ENCODE measurements around the gene FAF1.

The FAF1 gene

GRCh38 chr1:50473513-50473912 lies 486.6 kb downstream of the FAF1 start:
- DNase-seq = no peak

GRCh38 chr1:50471967-50472366 lies 488.1 kb downstream of the FAF1 start:
- no peak for DNase-seq

GRCh38 chr1:50462964-50463363 lies 497.1 kb downstream of the FAF1 start:
- no peak for DNase-seq

GRCh38 chr1:50458507-50458906 lies 501.6 kb downstream of the FAF1 start:
- DNase-seq = no peak

GRCh38 chr1:50454911-50455310 lies 505.2 kb downstream of the FAF1 start:
- no peak for DNase-seq

- no peak for DNase-seq
Measured at GRCh38 chr1:50453266-50453665, 506.8 kb downstream of the FAF1 start.

- no peak for DNase-seq
Measured at GRCh38 chr1:50452700-50453099, 507.4 kb downstream of the FAF1 start.

- no peak for DNase-seq
Measured at GRCh38 chr1:50450861-50451653, 509.0 kb downstream of the FAF1 start.

GRCh38 chr1:50447961-50448360 lies 512.1 kb downstream of the FAF1 start:
- no peak for DNase-seq

GRCh38 chr1:50441183-50441582 lies 518.9 kb downstream of the FAF1 start:
- no peak for DNase-seq

GRCh38 chr1:50438945-50439344 lies 521.1 kb downstream of the FAF1 start:
- DNase-seq = no peak

GRCh38 chr1:50436489-50436888 lies 523.6 kb downstream of the FAF1 start:
- DNase-seq = no peak

- no peak for DNase-seq
Measured at GRCh38 chr1:50430010-50430405, 530.1 kb downstream of the FAF1 start.

- no peak for DNase-seq
Measured at GRCh38 chr1:50427818-50428779, 532.0 kb downstream of the FAF1 start.

- no peak for DNase-seq
Measured at GRCh38 chr1:50427086-50427817, 532.8 kb downstream of the FAF1 start.

GRCh38 chr1:50426702-50427085 lies 533.4 kb downstream of the FAF1 start:
- no peak for DNase-seq

- DNase-seq = no peak
Measured at GRCh38 chr1:50426108-50426700, 533.9 kb downstream of the FAF1 start.

GRCh38 chr1:50425376-50426107 lies 534.5 kb downstream of the FAF1 start:
- DNase-seq = no peak

- DNase-seq = no peak
Measured at GRCh38 chr1:50424884-50425375, 535.1 kb downstream of the FAF1 start.

- no peak for DNase-seq
Measured at GRCh38 chr1:50424045-50424883, 535.8 kb downstream of the FAF1 start.

GRCh38 chr1:50423670-50424000 lies 536.4 kb downstream of the FAF1 start:
- DNase-seq = no peak
